Breast epithelium (tissue), 4 donors: ENCODE data around the gene CBR3. TPM values are rescaled to one million over a fixed set of nuclear protein-coding genes. Genes with fewer than 3 reads are reported as not detected.

Source experiments
- DNase-seq, 2 donors: peaks; one replicate each; pipeline ENCODE4 v3.0.0-alpha.2; 2019; ENCODE audit warnings: low spot score in 2 of 2
- H3K27ac ChIP-seq, 2 donors: fragments of 200-600 bp; sonication (generic) in 1 of 2; one replicate each; pipeline ENCODE4 v1.5.1; 2016 to 2019; ENCODE audit warnings: mild to moderate bottlenecking in 1 of 2
- H3K27me3 ChIP-seq, 2 donors: fragments of 200-600 bp; sonication (generic) in 1 of 2; one replicate each; pipeline versions ENCODE4 v1.5.1 to v1.6.0; 2017 to 2019; ENCODE audit warnings: control low read depth in 1 of 2, mild to moderate bottlenecking in 1 of 2
- H3K36me3 ChIP-seq: fragments of 200-600 bp; one replicate; pipeline ENCODE4 v1.5.1; 2019
- H3K4me1 ChIP-seq, 2 donors: fragments of 200-600 bp; sonication (generic); one replicate each; pipeline ENCODE4 v1.5.1; 2016 to 2019; ENCODE audit warnings: control low read depth in 1 of 2
- H3K4me3 ChIP-seq, 3 donors: fragments of 200-600 bp; sonication (generic); 1 replicate in 2 of 3; 2 replicates in 1 of 3; pipeline ENCODE4 v1.5.1; 2016 to 2019; ENCODE audit warnings: mild to moderate bottlenecking in 3 of 3, moderate library complexity in 2 of 3
- H3K9me3 ChIP-seq, 2 donors: fragments of 200-600 bp; sonication (generic) in 1 of 2; one replicate each; pipeline ENCODE4 v1.5.1; 2016 to 2019; ENCODE audit warnings: control low read depth in 1 of 2
- CTCF ChIP-seq, 3 donors: fragments of 450-650 bp; IDR thresholded peaks; one replicate each; pipeline ENCODE4 v1.5.1; 2016 to 2017; ENCODE audit warnings: antibody characterized with exemption in 3 of 3, mild to moderate bottlenecking in 3 of 3, moderate library complexity in 3 of 3
- POLR2A ChIP-seq: fragments of 450-650 bp; IDR thresholded peaks from one replicate; pipeline ENCODE4 v1.6.1; 2016; ENCODE audit warnings: antibody characterized with exemption, mild to moderate bottlenecking, moderate library complexity
- POLR2AphosphoS5 ChIP-seq, 3 donors: sonication (generic); formaldehyde crosslinking; IDR thresholded peaks; one replicate each; pipeline ENCODE4 v1.6.1; 2017; ENCODE audit warnings: antibody characterized with exemption in 3 of 3
- intact Hi-C: fragments of 100-400 bp; cut with DNase I; formaldehyde crosslinking; loops from one replicate; pipeline ENCODE4 v1.15.1; 2023; ENCODE audit warnings: low total_unique reads
- total RNA-seq, 3 donors: library from RNA; depleted of rRNA; stranded (reverse); fragments of >200 nt; gene quantifications; one replicate each; pipeline ENCODE4 v1.1.0, GENCODE V29; 2016

CBR3 gene
- total RNA-seq, 3 donors from 2014 or later, result 15.7 to 29.0 (median 22.1) TPM

- Histone ChIP-seq H3K4me3 (no peak overlapping the region), H3K9me3 (no peaks in the 10 kb centered on the region), H3K36me3 (no peaks in the 10 kb centered on the region), H3K27ac (no peak overlapping the region), H3K4me1 (no peaks in the 10 kb centered on the region), H3K27me3 (no peaks in the 10 kb centered on the region)
- TF ChIP-seq POLR2AphosphoS5 (IDR thresholded peaks at IDR 0.05), result no peak
- no peak for DNase-seq
- intact Hi-C loops, result no loop called here
These were observed 33.8 kb upstream of the CBR3 start for GRCh38 chr21:36100971-36101641.

GRCh38 chr21:36103434-36103833 lies 31.4 kb upstream of the CBR3 start:
- Histone ChIP-seq H3K4me3 (no peak overlapping the region), H3K4me1 (no peaks in the 10 kb centered on the region), H3K27me3 (no peaks in the 10 kb centered on the region), H3K36me3 (no peaks in the 10 kb centered on the region), H3K9me3 (no peaks in the 10 kb centered on the region), H3K27ac (no peak overlapping the region)
- intact Hi-C loops, result no loop called here
- TF ChIP-seq POLR2A (no peak), POLR2AphosphoS5 (IDR thresholded peaks at IDR 0.05) (no peak), CTCF (IDR thresholded peaks at IDR 0.05) (no peak)
- DNase-seq, result no peak

GRCh38 chr21:36104317-36105300 lies 30.3 kb upstream of the CBR3 start:
- no peak for DNase-seq
- no peaks in the 10 kb centered on the region for H3K4me1 ChIP-seq
- TF ChIP-seq POLR2A (no peak), CTCF (IDR thresholded peaks at IDR 0.05) (peak in 1 of 3 donors; percentile 13)
- no peak overlapping the region for H3K27ac ChIP-seq
- peak overlapping the region in 1 of 3 donors; percentile 5 for H3K4me3 ChIP-seq
- intact Hi-C loops, result no loop called here
- H3K9me3 ChIP-seq, result no peaks in the 10 kb centered on the region
- no peaks in the 10 kb centered on the region for H3K36me3 ChIP-seq
- no peaks in the 10 kb centered on the region for H3K27me3 ChIP-seq

GRCh38 chr21:36105327-36105842 lies 29.5 kb upstream of the CBR3 start:
- no peak for TF ChIP-seq POLR2A
- TF ChIP-seq POLR2AphosphoS5 (IDR thresholded peaks at IDR 0.05), result no peak
- no peak for TF ChIP-seq CTCF (IDR thresholded peaks at IDR 0.05)
- Histone ChIP-seq H3K4me3 (peak overlapping the region in 1 of 3 donors; percentile 5), H3K9me3 (no peaks in the 10 kb centered on the region)

GRCh38 chr21:36109868-36110267 lies 25.0 kb upstream of the CBR3 start:
- Histone ChIP-seq H3K36me3 (no peaks in the 10 kb centered on the region), H3K4me1 (no peaks in the 10 kb centered on the region), H3K27me3 (no peaks in the 10 kb centered on the region), H3K27ac (no peak overlapping the region), H3K4me3 (no peak overlapping the region), H3K9me3 (no peaks in the 10 kb centered on the region)
- DNase-seq, result no peak
- intact Hi-C loops, result no loop called here
- TF ChIP-seq POLR2A, result no peak
- no peak for TF ChIP-seq CTCF (IDR thresholded peaks at IDR 0.05)
- TF ChIP-seq POLR2AphosphoS5 (IDR thresholded peaks at IDR 0.05), result no peak

More at GRCh38 chr21:36105327-36105842, 29.5 kb upstream of the CBR3 start:
- H3K36me3 ChIP-seq, result no peaks in the 10 kb centered on the region
- intact Hi-C loops, result no loop called here
- no peaks in the 10 kb centered on the region for H3K27me3 ChIP-seq
- DNase-seq, result no peak
- H3K27ac ChIP-seq, result no peak overlapping the region
- H3K4me1 ChIP-seq, result no peaks in the 10 kb centered on the region
